Hepatocyte (in vitro differentiated cells): ENCODE data around the gene TTLL1.

Experiments
- CTCF ChIP-seq: fragments of 200-600 bp; sonication (generic); IDR thresholded peaks from 2 replicates; pipeline ENCODE4 v1.5.1; 2016; ENCODE audit warnings: antibody characterized with exemption, mild to moderate bottlenecking; ENCODE audit not compliant: poor library complexity
- EZH2 ChIP-seq: fragments of 200-600 bp; sonication (generic); IDR thresholded peaks from 2 replicates; pipeline ENCODE4 v1.6.1; 2016; ENCODE audit warnings: antibody characterized with exemption, mild to moderate bottlenecking, borderline replicate concordance

- TF ChIP-seq CTCF (no peak), EZH2 (no peak)
These were observed 27.7 kb upstream of the TTLL1 start for GRCh38 chr22:43116932-43117331.
